Lower lobe of right lung (tissue), 2 donors: Measurements from ENCODE around the gene EPHX1. TPM values are rescaled to one million over a fixed set of nuclear protein-coding genes. Genes with fewer than 3 reads are reported as not detected.

Experiments
- ATAC-seq, 2 donors: fragments of 200-7000 bp; cut with Tn5 transposase; one replicate each; pipeline ENCODE4 v1.9.1; 2020 to 2022; ENCODE audit warnings: mild to moderate bottlenecking in 2 of 2, moderate library complexity in 2 of 2
- DNase-seq: peaks from one replicate; pipeline ENCODE4 v3.0.0-alpha.2; 2020
- H3K27ac ChIP-seq: fragments of 200-600 bp; one replicate; pipeline ENCODE4 v1.8.0; 2022
- H3K27me3 ChIP-seq: fragments of 200-600 bp; one replicate; pipeline ENCODE4 v1.8.0; 2022; ENCODE audit warnings: low read depth
- H3K36me3 ChIP-seq: fragments of 200-600 bp; one replicate; pipeline ENCODE4 v1.8.0; 2022; ENCODE audit warnings: mild to moderate bottlenecking
- H3K4me1 ChIP-seq: fragments of 200-600 bp; one replicate; pipeline ENCODE4 v1.8.0; 2022
- H3K4me3 ChIP-seq: fragments of 200-600 bp; one replicate; pipeline ENCODE4 v1.8.0; 2022; ENCODE audit warnings: mild to moderate bottlenecking
- H3K9me3 ChIP-seq: fragments of 200-600 bp; one replicate; pipeline ENCODE4 v1.8.0; 2022
- intact Hi-C: fragments of 100-400 bp; cut with DNase I; formaldehyde crosslinking; loops from one replicate; pipeline ENCODE4 v1.11.0; 2022
- total RNA-seq: library from RNA; stranded (reverse); fragmentation: NEBNext Ultra II Directional; extraction: Animal tissue kit (Norgen Biotek cat#: 25700); gene quantifications from one replicate; pipeline ENCODE4 v1.2.1, GENCODE V29; 2021
- TF ChIP-seq, protein P1 (sequence below): fragments of 200-600 bp; IDR thresholded peaks from one replicate; pipeline ENCODE4 v1.8.0; 2022; ENCODE audit warnings: antibody characterized with exemption, mild to moderate bottlenecking
- donor health status: DM: no; HTN: yes; CAD: no; lungs with severe emphysema.

Gene EPHX1
- total RNA-seq, 1 donor from 2014 or later: 233 TPM

DNA sequence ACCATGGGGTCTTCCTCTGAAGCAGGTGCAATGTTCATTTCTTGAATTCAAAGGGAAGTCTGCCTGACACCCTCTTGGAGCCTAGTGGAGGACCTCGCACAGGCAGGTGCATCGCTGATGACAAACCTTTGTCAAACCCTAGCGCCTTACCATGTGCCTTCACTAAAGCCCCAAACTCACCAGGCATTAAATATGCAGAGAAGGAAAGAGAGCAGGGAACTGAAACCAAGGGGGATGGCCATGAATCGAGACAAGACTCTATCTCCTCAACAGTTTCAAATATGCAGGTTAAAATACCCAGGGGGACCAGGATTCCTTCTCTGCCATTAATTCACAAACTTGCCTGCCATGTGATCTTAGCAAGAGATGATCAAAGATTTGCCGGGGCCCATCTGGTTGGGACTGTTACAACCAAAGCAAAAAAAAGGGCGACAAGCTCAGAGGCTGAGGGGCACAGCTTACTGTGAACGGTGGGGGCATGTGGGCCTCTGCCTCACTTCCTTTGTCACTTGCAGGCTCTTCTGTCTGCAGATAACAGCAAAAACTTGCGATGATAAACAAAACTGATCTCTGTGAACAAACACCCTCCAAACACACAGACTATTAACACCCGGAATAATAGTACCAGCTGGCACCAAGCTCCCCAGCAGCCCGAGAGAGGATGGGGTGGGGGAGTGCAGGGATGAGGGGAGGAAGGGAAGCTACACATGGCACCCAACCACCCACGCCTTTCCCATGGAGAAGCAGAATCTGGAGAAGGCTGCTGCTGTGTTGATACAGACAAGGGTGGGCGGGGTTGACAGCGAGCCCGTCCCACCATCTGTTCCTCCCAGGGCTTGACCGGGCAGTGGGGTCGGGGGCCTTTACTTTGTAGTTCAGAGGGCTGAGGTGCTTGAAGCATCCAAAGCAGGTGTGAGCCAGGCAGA, 38.4 kb downstream of the EPHX1 start:
- H3K4me1 ChIP-seq: peaks cover 25% of the 10 kb centered on the region
- TF ChIP-seq, protein P1, sequence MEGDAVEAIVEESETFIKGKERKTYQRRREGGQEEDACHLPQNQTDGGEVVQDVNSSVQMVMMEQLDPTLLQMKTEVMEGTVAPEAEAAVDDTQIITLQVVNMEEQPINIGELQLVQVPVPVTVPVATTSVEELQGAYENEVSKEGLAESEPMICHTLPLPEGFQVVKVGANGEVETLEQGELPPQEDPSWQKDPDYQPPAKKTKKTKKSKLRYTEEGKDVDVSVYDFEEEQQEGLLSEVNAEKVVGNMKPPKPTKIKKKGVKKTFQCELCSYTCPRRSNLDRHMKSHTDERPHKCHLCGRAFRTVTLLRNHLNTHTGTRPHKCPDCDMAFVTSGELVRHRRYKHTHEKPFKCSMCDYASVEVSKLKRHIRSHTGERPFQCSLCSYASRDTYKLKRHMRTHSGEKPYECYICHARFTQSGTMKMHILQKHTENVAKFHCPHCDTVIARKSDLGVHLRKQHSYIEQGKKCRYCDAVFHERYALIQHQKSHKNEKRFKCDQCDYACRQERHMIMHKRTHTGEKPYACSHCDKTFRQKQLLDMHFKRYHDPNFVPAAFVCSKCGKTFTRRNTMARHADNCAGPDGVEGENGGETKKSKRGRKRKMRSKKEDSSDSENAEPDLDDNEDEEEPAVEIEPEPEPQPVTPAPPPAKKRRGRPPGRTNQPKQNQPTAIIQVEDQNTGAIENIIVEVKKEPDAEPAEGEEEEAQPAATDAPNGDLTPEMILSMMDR: no peak
- no peaks in the 10 kb centered on the region for H3K9me3 ChIP-seq
- H3K36me3 ChIP-seq: peaks cover 99% of the 10 kb centered on the region
- ATAC-seq (no peak), DNase-seq (no peak)
- intact Hi-C loops: no loop called here
- no peak overlapping the region for H3K4me3 ChIP-seq
- no peaks in the 10 kb centered on the region for H3K27me3 ChIP-seq
- no peak overlapping the region for H3K27ac ChIP-seq

DNA sequence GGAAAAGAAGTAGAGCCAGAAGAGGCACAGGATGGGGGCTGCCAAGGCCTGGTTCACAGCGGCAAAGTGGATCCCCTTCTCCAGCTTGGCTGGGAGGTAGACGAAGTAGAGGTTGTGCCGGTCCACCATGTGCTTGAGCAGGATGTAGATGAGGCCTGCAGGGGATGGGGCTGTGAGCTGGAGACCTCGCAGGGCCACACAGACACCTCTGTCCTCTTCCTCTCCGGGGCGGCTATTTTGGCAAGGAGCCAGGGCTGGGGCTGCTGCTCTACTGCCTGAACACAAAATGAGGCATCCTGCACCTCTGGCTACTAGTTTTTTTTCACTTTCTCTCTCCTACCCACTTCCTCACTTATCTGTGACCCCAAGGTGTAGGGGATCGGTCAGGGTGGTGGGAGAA, 40.0 kb downstream of the EPHX1 start:
- intact Hi-C loops: no loop called here
- TF ChIP-seq, protein P1: no peak
- ATAC-seq (no peak), DNase-seq (no peak)
- H3K27me3 ChIP-seq: no peaks in the 10 kb centered on the region
- peak overlapping the region; percentile 31 for H3K27ac ChIP-seq
- H3K4me1 ChIP-seq: peaks cover 25% of the 10 kb centered on the region
- peaks cover 99% of the 10 kb centered on the region for H3K36me3 ChIP-seq
- H3K9me3 ChIP-seq: no peaks in the 10 kb centered on the region
- no peak overlapping the region for H3K4me3 ChIP-seq

DNA sequence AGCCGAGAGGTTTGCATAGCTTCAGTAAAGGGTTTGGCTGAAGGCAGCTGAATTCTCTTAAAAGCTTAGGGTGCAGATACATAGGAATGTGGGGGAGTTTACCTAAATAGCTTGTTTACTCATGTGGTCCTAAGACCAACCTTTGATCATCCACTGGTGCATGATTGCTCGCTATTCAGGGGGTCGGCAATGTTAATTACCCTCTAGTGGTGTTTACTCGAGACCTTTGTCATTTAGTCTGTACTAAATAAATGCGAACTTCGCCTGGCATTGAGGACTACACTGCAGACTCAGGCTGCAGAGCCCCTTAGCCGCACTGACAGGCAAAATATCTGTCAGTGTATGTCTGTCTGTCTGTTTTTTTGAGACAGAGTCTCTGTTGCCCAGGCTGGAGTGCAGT, 40.4 kb downstream of the EPHX1 start:
- Histone ChIP-seq H3K9me3 (no peaks in the 10 kb centered on the region), H3K4me1 (peaks cover 26% of the 10 kb centered on the region), H3K4me3 (no peak overlapping the region), H3K36me3 (peaks cover 99% of the 10 kb centered on the region), H3K27ac (no peak overlapping the region), H3K27me3 (no peaks in the 10 kb centered on the region)
- DNase-seq: no peak
- intact Hi-C loops: no loop called here
- TF ChIP-seq, protein P1: no peak
- ATAC-seq: no peak

DNA sequence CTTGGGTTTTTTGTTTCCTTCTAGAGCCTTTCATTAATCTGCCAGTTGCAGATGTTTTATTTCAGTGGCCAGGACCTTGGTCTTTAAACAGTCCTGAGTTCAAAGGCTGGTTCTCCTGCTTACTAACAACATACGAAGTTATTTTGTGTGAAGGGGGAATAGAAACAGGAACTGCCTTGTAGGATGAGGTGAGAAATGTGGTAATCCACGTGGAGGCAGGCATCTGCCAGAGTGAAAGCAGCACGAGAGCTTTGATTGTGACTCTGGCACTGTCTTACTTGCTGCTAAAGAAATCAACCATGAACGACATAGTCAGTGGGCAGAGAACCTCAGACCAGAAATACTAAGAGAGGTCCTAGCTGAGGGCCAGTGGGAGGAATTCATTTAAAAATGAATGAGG, 41.9 kb downstream of the EPHX1 start:
- intact Hi-C loops: no loop called here
- ATAC-seq (peak; percentile 4 to 26), DNase-seq (no peak)
- Histone ChIP-seq H3K27ac (no peak overlapping the region), H3K4me1 (peaks cover 36% of the 10 kb centered on the region), H3K36me3 (peaks cover 97% of the 10 kb centered on the region), H3K4me3 (no peak overlapping the region), H3K9me3 (no peaks in the 10 kb centered on the region), H3K27me3 (no peaks in the 10 kb centered on the region)
- TF ChIP-seq, protein P1: no peak

DNA sequence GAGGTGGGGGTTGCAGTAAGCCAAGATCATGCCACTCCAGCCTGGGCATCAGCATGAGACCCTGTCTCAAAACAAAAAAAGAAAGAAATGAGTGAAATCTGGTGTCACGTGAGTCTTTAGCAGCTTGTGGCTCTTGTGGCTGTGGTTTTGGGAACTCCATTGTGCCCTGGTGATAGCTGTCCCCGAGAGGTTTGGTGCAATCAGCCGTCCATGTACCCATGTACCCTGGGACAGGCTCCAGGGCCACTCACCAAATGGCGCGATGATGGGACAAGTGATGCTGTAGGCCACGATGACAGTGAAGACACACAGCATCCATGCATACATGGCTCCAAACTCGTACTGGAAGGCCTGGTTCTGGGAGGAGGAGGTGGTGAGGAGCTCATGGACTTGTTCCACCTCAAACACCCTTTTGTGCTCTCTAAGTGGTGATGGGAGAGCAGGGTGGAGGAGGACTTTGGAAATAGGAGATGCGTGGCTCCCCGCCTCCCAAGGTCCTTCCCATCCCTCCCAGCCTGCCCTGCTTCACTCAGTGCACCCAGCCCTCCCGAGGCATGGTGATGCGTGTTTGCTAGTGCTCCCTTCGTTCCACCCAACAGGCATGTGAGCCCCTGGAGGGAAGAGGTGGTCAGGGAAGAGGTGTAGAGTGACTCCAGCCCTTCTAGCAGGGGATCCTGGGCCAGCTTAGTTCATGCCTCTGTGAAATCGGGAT, 42.6 kb downstream of the EPHX1 start:
- peaks cover 36% of the 10 kb centered on the region for H3K4me1 ChIP-seq
- H3K36me3 ChIP-seq: peaks cover 95% of the 10 kb centered on the region
- H3K27me3 ChIP-seq: no peaks in the 10 kb centered on the region
- intact Hi-C loops: no loop called here
- ATAC-seq: no peak
- H3K9me3 ChIP-seq: no peaks in the 10 kb centered on the region
- H3K4me3 ChIP-seq: no peak overlapping the region
- TF ChIP-seq, protein P1: no peak
- DNase-seq: no peak
- H3K27ac ChIP-seq: no peak overlapping the region
